Vagina (tissue), 2 donors: ENCODE measurements around the gene PNMA1.

ENCODE experiments used
- POLR2AphosphoS5 ChIP-seq, 2 donors: sonication (generic); formaldehyde crosslinking; IDR thresholded peaks; one replicate each; pipeline ENCODE4 v1.9.0; 2017; ENCODE audit warnings: antibody characterized with exemption in 2 of 2, mild to moderate bottlenecking in 2 of 2, low read depth in 1 of 2; ENCODE audit not compliant: insufficient read depth in 1 of 2
- TF ChIP-seq, protein P1 (sequence below), 3 experiments: fragments of 450-650 bp in 2 of 3; fragments of 200-600 bp in 1 of 3; sonication (generic) in 1 of 3; IDR thresholded peaks; one replicate each; pipeline ENCODE4 v1.5.1; 2017 to 2019; ENCODE audit warnings: antibody characterized with exemption in 3 of 3, mild to moderate bottlenecking in 2 of 3, moderate library complexity in 2 of 3

GRCh38 chr14:73661872-73662271 is 52.3 kb downstream of the PNMA1 start:
- TF ChIP-seq, protein P1, sequence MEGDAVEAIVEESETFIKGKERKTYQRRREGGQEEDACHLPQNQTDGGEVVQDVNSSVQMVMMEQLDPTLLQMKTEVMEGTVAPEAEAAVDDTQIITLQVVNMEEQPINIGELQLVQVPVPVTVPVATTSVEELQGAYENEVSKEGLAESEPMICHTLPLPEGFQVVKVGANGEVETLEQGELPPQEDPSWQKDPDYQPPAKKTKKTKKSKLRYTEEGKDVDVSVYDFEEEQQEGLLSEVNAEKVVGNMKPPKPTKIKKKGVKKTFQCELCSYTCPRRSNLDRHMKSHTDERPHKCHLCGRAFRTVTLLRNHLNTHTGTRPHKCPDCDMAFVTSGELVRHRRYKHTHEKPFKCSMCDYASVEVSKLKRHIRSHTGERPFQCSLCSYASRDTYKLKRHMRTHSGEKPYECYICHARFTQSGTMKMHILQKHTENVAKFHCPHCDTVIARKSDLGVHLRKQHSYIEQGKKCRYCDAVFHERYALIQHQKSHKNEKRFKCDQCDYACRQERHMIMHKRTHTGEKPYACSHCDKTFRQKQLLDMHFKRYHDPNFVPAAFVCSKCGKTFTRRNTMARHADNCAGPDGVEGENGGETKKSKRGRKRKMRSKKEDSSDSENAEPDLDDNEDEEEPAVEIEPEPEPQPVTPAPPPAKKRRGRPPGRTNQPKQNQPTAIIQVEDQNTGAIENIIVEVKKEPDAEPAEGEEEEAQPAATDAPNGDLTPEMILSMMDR (IDR thresholded peaks at IDR 0.05) = no peak
- no peak for TF ChIP-seq POLR2AphosphoS5 (IDR thresholded peaks at IDR 0.05; ENCODE audit: insufficient read depth in 1 of 2, low read depth in 1 of 2)
